Measurements from ENCODE around the gene RMDN2. TPM values are rescaled to one million over a fixed set of nuclear protein-coding genes. Genes with fewer than 3 reads are reported as not detected.

The RMDN2 gene
- polyA plus RNA-seq, 1 donor (not counting 4 experiments of a cell fraction or from before 2014, with no cell fraction given): 9.3 TPM

- dilution Hi-C loops (cut with MboI; ENCODE audit: extremely low pct_ligation_motif_present, low sequenced_read_pairs): loop anchor here (25.0 kb wide), 1 partner anchor 305 kb away; no protein-coding TSS in a partner anchor
Observed at GRCh38 chr2:37982147-37982582, 57.1 kb downstream of the RMDN2 start.

GRCh38 chr2:37982847-37983246 is 57.8 kb downstream of the RMDN2 start:
- Histone ChIP-seq H3K79me2 (ENCODE audit: control insufficient read depth, insufficient read depth, low read length) (no peaks in the 10 kb centered on the region), H3K4me1 (ENCODE audit: control insufficient read depth, extremely low read depth, insufficient read depth, low read length) (no peaks in the 10 kb centered on the region), H3K9me1 (ENCODE audit: control insufficient read depth, extremely low read depth, insufficient read depth, low read length) (no peaks in the 10 kb centered on the region), H3K27ac (ENCODE audit: control insufficient read depth, insufficient read depth, low read length) (no peak overlapping the region), H2AFZ (ENCODE audit: control insufficient read depth, low read length) (no peak overlapping the region), H3K9me3 (ENCODE audit: control insufficient read depth, low read depth, low read length) (no peaks in the 10 kb centered on the region), H3K27me3 (ENCODE audit: control insufficient read depth, extremely low read depth, insufficient read depth, low read length) (no peaks in the 10 kb centered on the region), H4K20me1 (ENCODE audit: control insufficient read depth, extremely low read depth, insufficient read depth, low read length) (no peaks in the 10 kb centered on the region), H3K36me3 (ENCODE audit: control insufficient read depth in 2 of 2, extremely low read depth in 1 of 2, insufficient read depth in 2 of 2, low read length in 2 of 2) (no peaks in the 10 kb centered on the region), H3K4me2 (ENCODE audit: control insufficient read depth, extremely low read depth, insufficient read depth, low read depth, low read length) (no peak overlapping the region), H3K4me3 (ENCODE audit: control insufficient read depth in 2 of 3, extremely low read depth in 1 of 3, insufficient read depth in 2 of 3, low read depth in 1 of 3, low read length in 3 of 3) (no peak overlapping the region), H3K9ac (ENCODE audit: control insufficient read depth, extremely low read depth, insufficient read depth, low read length) (no peak overlapping the region)
- DNase-seq (ENCODE audit: low read depth, low spot score) (no peak), FAIRE-seq (no peak)
- dilution Hi-C loops (cut with MboI; ENCODE audit: extremely low pct_ligation_motif_present, low sequenced_read_pairs): loop anchor here (25.0 kb wide), 1 partner anchor 304 kb away; no protein-coding TSS in a partner anchor
- TF ChIP-seq CTCF (optimal IDR thresholded peaks at IDR 0.05 in 1 of 3, IDR thresholded peaks at IDR 0.05 in 1 of 3, conservative IDR thresholded peaks at IDR 0.05 in 1 of 3; ENCODE audit: extremely low read depth in 1 of 3, insufficient read depth in 2 of 3, low read length in 3 of 3): no peak
- TF ChIP-seq EZH2 (IDR thresholded peaks at IDR 0.05; ENCODE audit: low read length): no peak

More at GRCh38 chr2:37982147-37982582, 57.1 kb downstream of the RMDN2 start:
- Histone ChIP-seq H3K4me3 (ENCODE audit: control insufficient read depth in 2 of 3, extremely low read depth in 1 of 3, insufficient read depth in 2 of 3, low read depth in 1 of 3, low read length in 3 of 3) (no peak overlapping the region), H3K36me3 (ENCODE audit: control insufficient read depth in 2 of 2, extremely low read depth in 1 of 2, insufficient read depth in 2 of 2, low read length in 2 of 2) (no peaks in the 10 kb centered on the region), H2AFZ (ENCODE audit: control insufficient read depth, low read length) (peak overlapping the region; percentile 46), H3K27ac (ENCODE audit: control insufficient read depth, insufficient read depth, low read length) (no peak overlapping the region), H3K9ac (ENCODE audit: control insufficient read depth, extremely low read depth, insufficient read depth, low read length) (no peak overlapping the region), H3K79me2 (ENCODE audit: control insufficient read depth, insufficient read depth, low read length) (no peaks in the 10 kb centered on the region), H3K27me3 (ENCODE audit: control insufficient read depth, extremely low read depth, insufficient read depth, low read length) (no peaks in the 10 kb centered on the region), H4K20me1 (ENCODE audit: control insufficient read depth, extremely low read depth, insufficient read depth, low read length) (no peaks in the 10 kb centered on the region), H3K9me3 (ENCODE audit: control insufficient read depth, low read depth, low read length) (no peaks in the 10 kb centered on the region), H3K9me1 (ENCODE audit: control insufficient read depth, extremely low read depth, insufficient read depth, low read length) (no peaks in the 10 kb centered on the region), H3K4me2 (ENCODE audit: control insufficient read depth, extremely low read depth, insufficient read depth, low read depth, low read length) (peak overlapping the region; percentile 50), H3K4me1 (ENCODE audit: control insufficient read depth, extremely low read depth, insufficient read depth, low read length) (no peaks in the 10 kb centered on the region)
- FAIRE-seq (peak; percentile 86), DNase-seq (ENCODE audit: low read depth, low spot score) (no peak)
- TF ChIP-seq EZH2 (IDR thresholded peaks at IDR 0.05; ENCODE audit: low read length) (no peak), CTCF (optimal IDR thresholded peaks at IDR 0.05 in 1 of 3, IDR thresholded peaks at IDR 0.05 in 1 of 3, conservative IDR thresholded peaks at IDR 0.05 in 1 of 3; ENCODE audit: extremely low read depth in 1 of 3, insufficient read depth in 2 of 3, low read length in 3 of 3) (peak; percentile 55 to 76 (median 74))

Data from keratinocyte (primary cell).